Measurements from ENCODE around the gene GPC4.
A peak's percentile ranks its signal among the peaks of the same experiment; 100 is the strongest.

GRCh38 chrX:133419911-133420310, 4.6 kb upstream of the GPC4 start:
- TF ChIP-seq ZNF501 (tag by site-specific recombination; IDR thresholded peaks at IDR 0.05) = no peak
- no peak for TF ChIP-seq ZNF792 (tag by site-specific recombination; IDR thresholded peaks at IDR 0.05)
- TF ChIP-seq TCF7L2 (IDR thresholded peaks at IDR 0.05; ENCODE audit: borderline replicate concordance, low read depth, low read length) = no peak
- TF ChIP-seq, protein P1, sequence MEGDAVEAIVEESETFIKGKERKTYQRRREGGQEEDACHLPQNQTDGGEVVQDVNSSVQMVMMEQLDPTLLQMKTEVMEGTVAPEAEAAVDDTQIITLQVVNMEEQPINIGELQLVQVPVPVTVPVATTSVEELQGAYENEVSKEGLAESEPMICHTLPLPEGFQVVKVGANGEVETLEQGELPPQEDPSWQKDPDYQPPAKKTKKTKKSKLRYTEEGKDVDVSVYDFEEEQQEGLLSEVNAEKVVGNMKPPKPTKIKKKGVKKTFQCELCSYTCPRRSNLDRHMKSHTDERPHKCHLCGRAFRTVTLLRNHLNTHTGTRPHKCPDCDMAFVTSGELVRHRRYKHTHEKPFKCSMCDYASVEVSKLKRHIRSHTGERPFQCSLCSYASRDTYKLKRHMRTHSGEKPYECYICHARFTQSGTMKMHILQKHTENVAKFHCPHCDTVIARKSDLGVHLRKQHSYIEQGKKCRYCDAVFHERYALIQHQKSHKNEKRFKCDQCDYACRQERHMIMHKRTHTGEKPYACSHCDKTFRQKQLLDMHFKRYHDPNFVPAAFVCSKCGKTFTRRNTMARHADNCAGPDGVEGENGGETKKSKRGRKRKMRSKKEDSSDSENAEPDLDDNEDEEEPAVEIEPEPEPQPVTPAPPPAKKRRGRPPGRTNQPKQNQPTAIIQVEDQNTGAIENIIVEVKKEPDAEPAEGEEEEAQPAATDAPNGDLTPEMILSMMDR (tag by site-specific recombination; IDR thresholded peaks at IDR 0.05) = no peak
- no peak for TF ChIP-seq ZNF239 (tag by site-specific recombination; IDR thresholded peaks at IDR 0.05)
- TF ChIP-seq GFI1B (tag by site-specific recombination; IDR thresholded peaks at IDR 0.05) = 0 out of 2 replicates have a peak, but pooled peaks have one; percentile 22
- TF ChIP-seq, protein P2, sequence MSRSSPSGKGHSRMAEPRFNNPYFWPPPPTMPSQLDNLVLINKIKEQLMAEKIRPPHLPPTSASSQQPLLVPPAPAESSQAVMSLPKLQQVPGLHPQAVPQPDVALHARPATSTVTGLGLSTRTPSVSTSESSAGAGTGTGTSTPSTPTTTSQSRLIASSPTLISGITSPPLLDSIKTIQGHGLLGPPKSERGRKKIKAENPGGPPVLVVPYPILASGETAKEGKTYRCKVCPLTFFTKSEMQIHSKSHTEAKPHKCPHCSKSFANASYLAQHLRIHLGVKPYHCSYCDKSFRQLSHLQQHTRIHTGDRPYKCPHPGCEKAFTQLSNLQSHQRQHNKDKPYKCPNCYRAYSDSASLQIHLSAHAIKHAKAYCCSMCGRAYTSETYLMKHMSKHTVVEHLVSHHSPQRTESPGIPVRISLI (tag by site-specific recombination; IDR thresholded peaks at IDR 0.05) = no peak
- TF ChIP-seq ZNF10 (tag by site-specific recombination; IDR thresholded peaks at IDR 0.05) = no peak

Data from HEK293 (cell line).